H1 (cell line): ENCODE data around the gene PRG3. TPM values are rescaled to one million over a fixed set of nuclear protein-coding genes. Genes with fewer than 3 reads are reported as not detected.

Experiments used
- CTBP2 ChIP-seq: IDR thresholded peaks from 2 replicates; pipeline ENCODE4 v1.7.0; 2011; ENCODE audit warnings: borderline replicate concordance, mild to moderate bottlenecking, moderate library complexity, mixed read lengths, low read length; ENCODE audit not compliant: insufficient read depth, insufficient read length
- EGR1 ChIP-seq: IDR thresholded peaks from 2 replicates; pipeline ENCODE4 v1.6.1; 2011; ENCODE audit warnings: low read depth, low read length, borderline replicate concordance
- MAFK ChIP-seq: IDR thresholded peaks from 2 replicates; pipeline ENCODE4 v1.6.1; 2012; ENCODE audit warnings: low read depth, mild to moderate bottlenecking, improper control_type of control experiment, low read length
- NRF1 ChIP-seq: IDR thresholded peaks from 2 replicates; pipeline ENCODE4 v1.6.1; 2011; ENCODE audit warnings: mild to moderate bottlenecking, low read depth, low read length, improper control_type of control experiment
- SIRT6 ChIP-seq: IDR thresholded peaks from one replicate; pipeline ENCODE4 v1.7.1; 2012; ENCODE audit warnings: low read length, inconsistent platforms
- SP2 ChIP-seq: IDR thresholded peaks from 2 replicates; pipeline ENCODE4 v1.6.1; 2012; ENCODE audit warnings: mild to moderate bottlenecking, low read length, inconsistent platforms
- SUZ12 ChIP-seq: fragments of 200-600 bp; sonication (generic); IDR thresholded peaks from 2 replicates; pipeline ENCODE4 v1.6.1; 2012; ENCODE audit warnings: mild to moderate bottlenecking, inconsistent platforms, low read length, moderate library complexity, mixed read lengths
- polyA plus RNA-seq, 7 experiments: library from polyadenylated mRNA; depleted of rRNA in 3 of 7; stranded (reverse) in 5 of 7; unstranded in 2 of 7; fragments of >200 nt in 5 of 7; fragments of 200-250 nt in 2 of 7; gene quantifications; 1 replicate in 5 of 7; 2 replicates in 1 of 7; 4 replicates in 1 of 7; pipeline versions ENCODE4 v1.2.1 to v1.2.3, GENCODE V29; 2011 to 2013; ENCODE audit warnings: missing spikeins in 2 of 7, mixed read lengths in 2 of 7
- total RNA-seq: library from RNA; stranded (reverse); fragmentation: NEBNext Ultra II Directional; extraction: Animal tissue kit (Norgen Biotek cat#: 25700); gene quantifications from 2 replicates; pipeline ENCODE4 v1.2.1, GENCODE V29; 2021
- TF ChIP-seq, protein P1 (sequence below): IDR thresholded peaks from 2 replicates; pipeline ENCODE4 v1.6.1; 2012; ENCODE audit warnings: inconsistent platforms
- TF ChIP-seq, protein P2 (sequence below), 3 experiments: IDR thresholded peaks; 1 replicate in 2 of 3; 2 replicates in 1 of 3; pipeline versions ENCODE4 v1.5.1 to v1.6.1; 2011; ENCODE audit warnings: low read length in 3 of 3, mild to moderate bottlenecking in 3 of 3, inconsistent platforms in 2 of 3, low read depth in 1 of 3, moderate library complexity in 1 of 3; ENCODE audit not compliant: insufficient read depth in 1 of 3; ENCODE audit errors: control extremely low read depth in 1 of 3

PRG3 gene
- total and polyA plus RNA-seq, 2 of the 8 experiments (the other 6 are each of a cell fraction or from before 2014, with no cell fraction given), result not detected

DNA sequence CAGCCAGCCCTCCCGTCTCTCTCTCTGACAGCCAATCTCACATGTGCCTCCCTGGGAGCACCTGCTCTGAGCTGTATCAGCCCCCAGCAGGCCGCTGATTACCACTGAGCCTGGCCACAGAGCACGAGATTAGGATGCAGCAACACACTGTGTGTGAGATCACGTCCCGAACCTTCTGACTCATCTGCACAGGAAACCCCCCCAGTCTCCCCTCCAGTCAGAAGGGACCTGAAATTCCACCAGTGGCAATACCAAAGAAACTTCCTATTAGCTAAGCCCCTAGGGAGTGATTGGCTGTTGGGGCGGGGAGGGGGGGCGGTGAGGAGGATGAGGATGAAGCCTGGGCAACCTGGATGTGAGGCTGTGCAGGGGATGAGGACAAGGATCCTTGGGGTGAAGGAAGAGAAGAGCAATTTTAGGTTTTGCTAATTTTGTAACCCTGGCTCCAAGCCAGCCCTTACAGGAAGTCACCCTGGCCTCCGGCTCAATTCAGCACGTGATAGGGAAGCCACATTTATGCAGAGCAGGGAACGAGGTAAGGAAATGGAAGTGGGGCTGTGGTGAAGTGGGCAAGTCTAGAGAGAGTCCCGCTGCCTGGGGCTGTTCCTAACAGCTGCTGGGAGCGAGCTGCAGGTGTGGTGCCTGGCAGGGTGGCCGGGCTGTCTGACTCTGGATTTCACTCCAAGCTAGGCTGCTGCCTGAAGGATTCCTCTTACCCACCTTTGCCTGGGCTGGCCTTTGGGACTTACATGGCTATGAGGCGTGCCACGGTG, 44.0 kb upstream of the PRG3 start (continued):
- TF ChIP-seq, protein P1, sequence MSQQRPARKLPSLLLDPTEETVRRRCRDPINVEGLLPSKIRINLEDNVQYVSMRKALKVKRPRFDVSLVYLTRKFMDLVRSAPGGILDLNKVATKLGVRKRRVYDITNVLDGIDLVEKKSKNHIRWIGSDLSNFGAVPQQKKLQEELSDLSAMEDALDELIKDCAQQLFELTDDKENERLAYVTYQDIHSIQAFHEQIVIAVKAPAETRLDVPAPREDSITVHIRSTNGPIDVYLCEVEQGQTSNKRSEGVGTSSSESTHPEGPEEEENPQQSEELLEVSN, result no peak
- no peak for TF ChIP-seq SIRT6
- no peak for TF ChIP-seq SP2
- TF ChIP-seq SUZ12, result no peak
- no peak for TF ChIP-seq MAFK
- TF ChIP-seq, protein P2, sequence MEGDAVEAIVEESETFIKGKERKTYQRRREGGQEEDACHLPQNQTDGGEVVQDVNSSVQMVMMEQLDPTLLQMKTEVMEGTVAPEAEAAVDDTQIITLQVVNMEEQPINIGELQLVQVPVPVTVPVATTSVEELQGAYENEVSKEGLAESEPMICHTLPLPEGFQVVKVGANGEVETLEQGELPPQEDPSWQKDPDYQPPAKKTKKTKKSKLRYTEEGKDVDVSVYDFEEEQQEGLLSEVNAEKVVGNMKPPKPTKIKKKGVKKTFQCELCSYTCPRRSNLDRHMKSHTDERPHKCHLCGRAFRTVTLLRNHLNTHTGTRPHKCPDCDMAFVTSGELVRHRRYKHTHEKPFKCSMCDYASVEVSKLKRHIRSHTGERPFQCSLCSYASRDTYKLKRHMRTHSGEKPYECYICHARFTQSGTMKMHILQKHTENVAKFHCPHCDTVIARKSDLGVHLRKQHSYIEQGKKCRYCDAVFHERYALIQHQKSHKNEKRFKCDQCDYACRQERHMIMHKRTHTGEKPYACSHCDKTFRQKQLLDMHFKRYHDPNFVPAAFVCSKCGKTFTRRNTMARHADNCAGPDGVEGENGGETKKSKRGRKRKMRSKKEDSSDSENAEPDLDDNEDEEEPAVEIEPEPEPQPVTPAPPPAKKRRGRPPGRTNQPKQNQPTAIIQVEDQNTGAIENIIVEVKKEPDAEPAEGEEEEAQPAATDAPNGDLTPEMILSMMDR (IDR thresholded peaks at IDR 0.05; ENCODE audit: control extremely low read depth in 1 of 3, insufficient read depth in 1 of 3, low read depth in 1 of 3, low read length in 3 of 3), result no peak
- TF ChIP-seq NRF1, result no peak
- TF ChIP-seq CTBP2, result no peak
- TF ChIP-seq EGR1, result no peak
- TF ChIP-seq, all 59 proteins: peak for 0
